ELR (cell line): ENCODE measurements around the gene DIP2C.
"Not testable (repeated sequence)": the region's sequence is repeated elsewhere in the genome, so short reads cannot be mapped to it uniquely, and the experiment has no call there.

ENCODE experiments used
- DNase-seq: peaks from one replicate; pipeline ENCODE4 v3.0.0-alpha.2; 2015; ENCODE audit warnings: low read depth

The DIP2C gene

GRCh38 chr10:482051-482501 lies 207.4 kb downstream of the DIP2C start:
- DNase-seq, result no peak

GRCh38 chr10:481628-482027 lies 207.8 kb downstream of the DIP2C start:
- DNase-seq, result no peak

- no peak for DNase-seq
These were observed 208.4 kb downstream of the DIP2C start for GRCh38 chr10:480928-481552.

- DNase-seq, result no peak
These were observed 209.0 kb downstream of the DIP2C start for GRCh38 chr10:480498-480927.

- not testable (repeated sequence) for DNase-seq
These were observed 209.6 kb downstream of the DIP2C start for GRCh38 chr10:479706-480497.

GRCh38 chr10:478471-479245 lies 210.8 kb downstream of the DIP2C start:
- no peak for DNase-seq

GRCh38 chr10:477620-478019 lies 211.8 kb downstream of the DIP2C start:
- DNase-seq, result no peak

GRCh38 chr10:476455-476780 lies 213.1 kb downstream of the DIP2C start:
- DNase-seq, result no peak

- no peak for DNase-seq
These were observed 213.6 kb downstream of the DIP2C start for GRCh38 chr10:475709-476454.

GRCh38 chr10:474946-475345 lies 214.5 kb downstream of the DIP2C start:
- DNase-seq, result no peak

- no peak for DNase-seq
These were observed 215.1 kb downstream of the DIP2C start for GRCh38 chr10:474406-474805.

GRCh38 chr10:472241-472910 lies 217.1 kb downstream of the DIP2C start:
- DNase-seq, result no peak

- DNase-seq, result no peak
These were observed 219.0 kb downstream of the DIP2C start for GRCh38 chr10:470339-471003.

GRCh38 chr10:469947-470338 lies 219.5 kb downstream of the DIP2C start:
- no peak for DNase-seq

GRCh38 chr10:459743-460142 lies 229.7 kb downstream of the DIP2C start:
- DNase-seq, result no peak

- DNase-seq, result no peak
These were observed 231.0 kb downstream of the DIP2C start for GRCh38 chr10:458421-458851.

- DNase-seq, result no peak
These were observed 233.0 kb downstream of the DIP2C start for GRCh38 chr10:456486-456885.

- DNase-seq, result peak; percentile 96
These were observed 234.6 kb downstream of the DIP2C start for GRCh38 chr10:454860-455259.

GRCh38 chr10:453647-454046 lies 235.8 kb downstream of the DIP2C start:
- no peak for DNase-seq

GRCh38 chr10:452512-453426 lies 236.7 kb downstream of the DIP2C start:
- no peak for DNase-seq
